HEK293T (cell line): ENCODE measurements around the gene FAM151A.
A peak's percentile ranks its signal among the peaks of the same experiment; 100 is the strongest.

ENCODE experiments used
- CTCF ChIA-PET: fragments of 350-600 bp; formaldehyde crosslinking; extraction: SDS; loops from one replicate; lab custom pipeline; 2021; ENCODE audit warnings: antibody characterized with exemption, inconsistent platforms; lab: Yijun Ruan, JAX
- POLR2A ChIA-PET: fragments of 350-600 bp; formaldehyde crosslinking; extraction: SDS; loops from one replicate; lab custom pipeline; 2020; ENCODE audit warnings: antibody characterized with exemption, inconsistent platforms; lab: Yijun Ruan, JAX
- DNase-seq: peaks from one replicate; pipeline ENCODE4 v3.0.0; 2012; ENCODE audit warnings: mixed read lengths; ENCODE audit errors: extremely low spot score
- ARNT ChIP-seq: fragments of 450-650 bp; IDR thresholded peaks from 2 replicates; pipeline ENCODE4 v1.6.1; 2017; ENCODE audit warnings: mild to moderate bottlenecking
- BHLHE40 ChIP-seq: fragments of 450-650 bp; IDR thresholded peaks from 2 replicates; pipeline ENCODE4 v1.6.1; 2016; ENCODE audit warnings: mild to moderate bottlenecking, moderate library complexity, borderline replicate concordance
- CTBP1 ChIP-seq: fragments of 450-650 bp; IDR thresholded peaks from 2 replicates; pipeline ENCODE4 v1.6.1; 2016; ENCODE audit warnings: borderline replicate concordance
- ELF4 ChIP-seq: fragments of 450-650 bp; IDR thresholded peaks from 2 replicates; pipeline ENCODE4 v1.6.1; 2017; ENCODE audit warnings: antibody characterized with exemption
- FOXA1 ChIP-seq: fragments of 450-650 bp; IDR thresholded peaks from 2 replicates; pipeline ENCODE4 v1.6.1; 2016; ENCODE audit warnings: mild to moderate bottlenecking
- FOXK2 ChIP-seq: fragments of 450-650 bp; IDR thresholded peaks from 2 replicates; pipeline ENCODE4 v1.6.1; 2016; ENCODE audit warnings: mild to moderate bottlenecking
- FOXM1 ChIP-seq: fragments of 450-650 bp; IDR thresholded peaks from 2 replicates; pipeline ENCODE4 v1.6.1; 2017; ENCODE audit warnings: mild to moderate bottlenecking, borderline replicate concordance
- HDGF ChIP-seq: fragments of 450-650 bp; IDR thresholded peaks from 2 replicates; pipeline ENCODE4 v1.6.1; 2017; ENCODE audit warnings: antibody characterized with exemption, borderline replicate concordance
- L3MBTL2 ChIP-seq: fragments of 450-650 bp; conservative IDR thresholded peaks from 2 replicates; pipeline ENCODE4 v1.6.1; 2016; ENCODE audit warnings: mild to moderate bottlenecking
- LEF1 ChIP-seq: fragments of 450-650 bp; IDR thresholded peaks from 2 replicates; pipeline ENCODE4 v1.6.1; 2017; ENCODE audit warnings: mild to moderate bottlenecking, borderline replicate concordance
- NFRKB ChIP-seq: fragments of 450-650 bp; IDR thresholded peaks from 2 replicates; pipeline ENCODE4 v1.6.1; 2016; ENCODE audit warnings: mild to moderate bottlenecking, moderate library complexity
- SP1 ChIP-seq: fragments of 450-650 bp; IDR thresholded peaks from 2 replicates; pipeline ENCODE4 v1.6.1; 2017
- SUZ12 ChIP-seq: fragments of 450-650 bp; IDR thresholded peaks from 2 replicates; pipeline ENCODE4 v1.6.1; 2016; ENCODE audit warnings: mild to moderate bottlenecking
- TARDBP ChIP-seq: fragments of 450-650 bp; IDR thresholded peaks from 2 replicates; pipeline ENCODE4 v1.6.1; 2016
- ZNF384 ChIP-seq: fragments of 450-650 bp; IDR thresholded peaks from 2 replicates; pipeline ENCODE4 v1.6.1; 2016
- TF ChIP-seq, protein P1 (sequence below): fragments of 450-650 bp; IDR thresholded peaks from 2 replicates; pipeline ENCODE4 v1.6.1; 2016

The FAM151A gene

DNA sequence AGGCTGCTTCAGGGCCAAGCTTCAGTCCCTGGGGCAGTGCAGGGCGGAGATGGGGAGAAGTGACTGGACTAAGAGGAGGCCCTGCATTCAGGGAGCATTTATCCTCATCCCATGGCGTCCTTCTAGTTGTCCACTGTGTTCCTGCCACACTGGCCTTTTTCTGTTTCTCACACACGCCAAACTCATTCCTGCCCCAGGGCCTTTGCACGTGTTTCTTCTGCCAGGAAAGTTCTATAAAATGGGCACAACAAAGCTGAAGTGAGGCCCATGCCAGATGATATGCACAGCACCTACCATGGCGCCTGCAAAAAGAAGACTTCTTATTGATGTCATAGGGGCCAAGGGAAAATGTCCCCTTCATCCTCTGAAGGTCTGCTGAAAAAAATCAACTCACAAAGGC is 42.5 kb upstream of the FAM151A start:
- ChIA-PET POLR2A (no interaction called here), CTCF (interaction anchor here (0.7 kb wide), 1 partner anchor 141 kb away, joined by 6 read pairs; no protein-coding TSS in a partner anchor)
- no peak for DNase-seq

GRCh38 chr1:54664364-54664763 is 41.0 kb upstream of the FAM151A start:
- ChIA-PET CTCF (interaction anchor here (0.6 to 1.0 kb wide), 2 partner anchors 8 to 221 kb away, joined by 3 to 4 read pairs; no protein-coding TSS in a partner anchor), POLR2A (no interaction called here)
- no peak for DNase-seq
- TF ChIP-seq FOXK2 = no peak
- TF ChIP-seq SP1 = no peak
- TF ChIP-seq L3MBTL2 = no peak
- TF ChIP-seq ARNT = no peak
- TF ChIP-seq LEF1 = no peak
- no peak for TF ChIP-seq SUZ12

More for the DNA sequence above, 42.5 kb upstream of the FAM151A start:
- no peak for TF ChIP-seq FOXK2
- TF ChIP-seq TARDBP = no peak
- TF ChIP-seq SUZ12 = no peak
- TF ChIP-seq ARNT = no peak
- TF ChIP-seq NFRKB = no peak
- no peak for TF ChIP-seq CTBP1

- TF ChIP-seq, protein P1, sequence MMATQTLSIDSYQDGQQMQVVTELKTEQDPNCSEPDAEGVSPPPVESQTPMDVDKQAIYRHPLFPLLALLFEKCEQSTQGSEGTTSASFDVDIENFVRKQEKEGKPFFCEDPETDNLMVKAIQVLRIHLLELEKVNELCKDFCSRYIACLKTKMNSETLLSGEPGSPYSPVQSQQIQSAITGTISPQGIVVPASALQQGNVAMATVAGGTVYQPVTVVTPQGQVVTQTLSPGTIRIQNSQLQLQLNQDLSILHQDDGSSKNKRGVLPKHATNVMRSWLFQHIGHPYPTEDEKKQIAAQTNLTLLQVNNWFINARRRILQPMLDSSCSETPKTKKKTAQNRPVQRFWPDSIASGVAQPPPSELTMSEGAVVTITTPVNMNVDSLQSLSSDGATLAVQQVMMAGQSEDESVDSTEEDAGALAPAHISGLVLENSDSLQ = no peak
- TF ChIP-seq ELF4 (no peak), HDGF (no peak), ARNT (no peak), LEF1 (no peak), ZNF384 (no peak), SUZ12 (no peak), NFRKB (no peak), BHLHE40 (no peak), FOXK2 (no peak), FOXM1 (no peak), SP1 (no peak), L3MBTL2 (no peak)
- no peak for DNase-seq
- CTCF ChIA-PET = interaction anchor here (0.8 to 1.0 kb wide), 2 partner anchors 9 to 326 kb away, joined by 3 read pairs; no protein-coding TSS in a partner anchor
- POLR2A ChIA-PET = no interaction called here
Observed at GRCh38 chr1:54663725-54664124, 40.4 kb upstream of the FAM151A start.

DNA sequence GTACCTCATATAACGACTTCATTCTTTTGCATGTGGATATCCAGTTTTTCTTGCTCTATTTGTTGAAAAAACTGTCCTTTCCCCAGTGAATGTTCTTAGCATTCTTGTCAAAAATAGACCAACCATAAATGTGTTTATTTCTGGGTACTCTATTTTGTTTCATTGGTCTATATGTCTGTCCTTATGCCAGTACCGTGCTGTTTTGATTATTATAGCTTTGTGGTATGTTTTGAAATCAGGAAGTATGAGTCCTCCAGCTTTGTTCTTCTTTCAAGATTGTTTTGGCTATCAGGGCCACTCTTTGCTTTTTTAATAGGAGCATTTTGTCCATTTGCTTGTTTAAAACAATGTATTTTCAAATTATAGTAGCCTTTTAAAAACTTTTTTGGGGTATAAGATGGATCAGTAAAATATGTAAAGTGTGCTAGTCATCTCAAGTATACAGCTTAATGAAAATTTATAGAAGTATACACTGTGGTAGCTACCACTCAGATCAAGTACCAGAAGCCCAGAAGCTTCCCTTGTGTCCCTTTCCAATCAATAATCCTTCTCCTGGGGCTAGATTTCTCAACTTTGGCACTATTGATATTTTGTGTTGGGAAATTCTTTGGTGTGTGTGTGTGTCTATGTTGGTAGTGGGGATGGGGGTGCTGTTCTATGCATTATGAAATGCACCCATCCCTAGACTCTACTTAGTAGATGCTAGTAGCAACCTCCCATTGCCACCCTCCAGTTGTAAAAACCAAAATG is 35.0 kb upstream of the FAM151A start:
- CTCF ChIA-PET = no interaction called here

DNA sequence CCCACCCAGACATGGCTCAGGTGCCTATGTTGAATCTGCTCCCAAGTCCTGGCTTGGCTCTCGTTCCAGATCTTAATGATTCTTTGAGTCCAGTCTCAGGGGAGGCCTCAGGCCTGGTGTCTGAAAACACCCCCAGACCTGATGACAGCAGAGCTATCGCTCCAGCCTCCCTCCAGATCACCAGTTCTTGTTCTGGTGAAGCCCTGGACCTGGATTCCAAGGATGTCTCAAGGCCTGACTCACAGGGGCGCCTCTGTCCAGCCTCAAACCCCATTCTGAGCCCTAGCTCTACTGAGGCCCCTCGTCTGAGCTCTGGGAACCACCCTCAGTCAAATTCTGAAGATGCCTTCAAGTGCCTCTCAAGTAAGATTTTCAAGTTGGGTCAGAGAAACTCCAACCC is 29.7 kb upstream of the FAM151A start:
- ChIA-PET POLR2A (no interaction called here), CTCF (no interaction called here)

More for the DNA sequence above, 35.0 kb upstream of the FAM151A start:
- TF ChIP-seq L3MBTL2 (no peak), ARNT (no peak), SUZ12 (no peak), FOXM1 (no peak), BHLHE40 (no peak), FOXA1 (no peak), LEF1 (no peak), NFRKB (no peak), ZNF384 (no peak), CTBP1 (no peak), TARDBP (no peak), SP1 (no peak), HDGF (no peak), ELF4 (no peak), FOXK2 (no peak)
- TF ChIP-seq, protein P1 = no peak
- no peak for DNase-seq
- POLR2A ChIA-PET = no interaction called here

More for the DNA sequence above, 29.7 kb upstream of the FAM151A start:
- DNase-seq = peak; percentile 6
- TF ChIP-seq LEF1 = no peak
- TF ChIP-seq HDGF = no peak
- TF ChIP-seq BHLHE40 = no peak
- no peak for TF ChIP-seq ELF4
- TF ChIP-seq ARNT = no peak
- TF ChIP-seq SUZ12 = no peak
- TF ChIP-seq SP1 = no peak
- no peak for TF ChIP-seq NFRKB
- TF ChIP-seq, protein P1 = no peak
- no peak for TF ChIP-seq FOXA1
- no peak for TF ChIP-seq CTBP1
- no peak for TF ChIP-seq ZNF384
- no peak for TF ChIP-seq FOXM1
- TF ChIP-seq L3MBTL2 = no peak
